NCI-H1694 (cell line): Measurements from ENCODE around the gene FAM234B.

Source experiments
- DNase-seq: peaks from one replicate; lab custom pipeline; 2025; lab: John Stamatoyannopoulos, UW

Gene FAM234B

DNA sequence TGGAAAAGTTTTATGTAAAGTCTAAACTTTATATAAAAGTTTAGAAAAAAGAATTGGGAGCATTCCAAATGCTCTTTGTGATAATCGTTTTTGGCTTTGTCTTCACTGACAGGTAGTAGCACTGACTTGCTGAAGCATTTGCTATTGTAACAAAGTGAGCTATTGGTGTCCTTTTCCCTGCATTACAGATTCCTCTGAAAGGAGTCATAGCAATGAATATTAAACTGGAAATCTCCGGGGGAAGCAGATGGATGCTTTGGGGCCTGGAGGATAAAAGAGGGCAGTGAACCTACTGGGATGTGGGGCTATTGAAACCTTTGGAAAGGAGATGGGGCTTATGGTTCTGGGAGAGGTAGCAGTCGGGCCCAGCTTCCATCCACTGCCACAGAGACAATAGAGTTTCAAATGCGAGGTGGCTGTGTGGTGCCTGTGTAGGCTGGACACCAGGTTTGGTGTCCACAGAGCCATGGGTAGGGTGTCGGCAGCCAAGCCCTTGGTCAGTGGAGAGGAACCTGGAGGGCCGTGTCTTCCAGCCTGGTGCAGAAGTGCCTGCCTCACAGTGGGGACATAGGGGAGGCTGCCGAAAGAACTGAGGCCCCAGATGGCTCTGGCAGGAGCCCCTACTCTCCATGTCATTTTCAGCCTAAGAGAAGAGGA lies 49.1 kb downstream of the FAM234B start:
- no peak for DNase-seq

DNA sequence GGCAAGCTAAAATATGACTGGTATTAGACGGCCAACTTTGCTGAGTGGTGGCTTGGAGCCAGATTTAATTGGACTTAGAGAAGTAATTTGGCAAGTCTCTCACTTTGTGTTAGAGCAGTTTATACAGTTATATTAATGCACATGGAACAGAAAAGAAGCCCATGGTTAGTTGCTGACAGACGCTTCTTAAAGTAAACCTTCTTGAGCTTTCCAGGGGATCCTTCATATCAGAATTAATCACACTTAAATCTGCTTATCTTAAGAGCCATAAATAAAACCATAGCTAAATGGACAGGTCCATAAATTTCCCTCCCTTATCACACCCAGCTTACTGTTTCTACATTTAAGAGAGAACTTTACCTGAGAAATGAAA lies 49.7 kb downstream of the FAM234B start:
- DNase-seq = no peak

DNA sequence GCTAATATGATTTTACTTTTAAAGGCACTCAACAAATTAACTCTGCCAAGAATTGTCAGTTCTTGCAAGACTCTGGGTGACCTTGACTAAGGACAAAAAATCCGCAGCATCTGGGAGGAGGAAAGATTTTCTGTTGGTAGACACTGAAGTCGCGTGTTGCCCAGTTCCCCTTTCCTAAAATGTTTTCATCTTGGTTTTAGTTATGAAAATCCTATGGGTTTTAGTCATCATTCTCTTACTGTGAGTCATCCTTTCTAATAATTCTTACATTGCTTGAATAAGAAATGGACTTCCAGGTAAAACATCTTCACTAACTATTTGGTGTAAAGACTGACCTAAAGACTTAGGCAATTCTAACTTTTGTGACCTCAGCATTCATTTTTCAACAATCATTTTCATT lies 50.2 kb downstream of the FAM234B start:
- no peak for DNase-seq

DNA sequence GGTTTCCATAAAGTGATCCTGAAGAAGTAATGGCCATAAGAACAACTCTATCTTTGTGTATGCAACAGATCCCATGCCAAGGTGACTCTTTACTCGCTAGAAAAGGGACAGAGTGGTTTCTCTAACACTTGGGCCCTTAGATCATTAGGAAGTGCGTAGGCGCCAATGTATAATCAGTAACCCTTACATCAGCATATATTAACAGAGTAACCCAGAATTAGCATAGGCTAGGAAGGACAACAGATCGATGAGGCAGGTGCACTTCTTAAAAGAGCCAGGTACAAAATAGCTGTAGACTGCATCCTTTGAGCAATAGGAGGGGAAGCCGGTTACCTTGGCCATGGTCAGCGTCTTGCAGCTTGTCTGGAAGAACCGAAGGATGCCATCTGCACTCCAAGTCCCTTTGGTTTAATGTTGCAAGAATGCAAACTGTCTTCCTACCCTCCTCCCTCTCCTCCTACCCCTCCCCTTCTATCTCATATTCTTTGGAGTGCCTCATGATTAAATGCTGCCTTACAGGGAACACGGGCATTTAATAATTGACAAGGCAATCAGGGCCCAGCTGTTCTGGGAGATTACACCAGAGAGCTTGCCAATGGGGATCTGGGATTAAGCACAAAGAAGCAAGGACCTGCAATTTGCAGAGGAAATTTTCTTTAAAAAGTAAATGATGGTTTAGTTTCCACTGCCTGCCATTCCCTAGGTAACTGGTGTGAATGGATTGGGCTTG lies 51.2 kb downstream of the FAM234B start:
- no peak for DNase-seq

DNA sequence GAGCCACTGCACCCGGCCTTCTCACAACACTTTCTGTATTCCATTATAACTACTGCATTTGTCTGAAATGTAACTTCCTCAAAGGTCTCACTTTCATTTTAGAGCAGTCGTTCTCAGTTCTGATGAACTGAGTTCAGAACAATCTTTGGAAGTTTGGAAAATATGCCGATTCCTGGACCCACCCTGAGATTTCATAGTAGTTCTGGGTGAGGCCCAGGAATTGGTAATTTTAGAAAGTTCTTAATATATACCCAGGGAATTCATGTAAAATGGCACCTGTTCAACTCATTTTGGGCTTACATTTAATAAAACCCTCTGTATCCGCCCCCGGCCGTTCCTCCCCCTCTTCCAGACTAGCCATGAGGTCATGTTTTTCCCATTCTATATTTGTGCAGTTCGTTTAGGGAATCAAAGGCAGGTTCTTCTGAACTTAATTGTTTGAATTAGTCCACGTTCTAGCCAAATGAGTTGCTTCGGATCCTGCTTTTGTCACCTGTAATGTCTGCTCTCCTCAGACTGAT lies 53.4 kb downstream of the FAM234B start:
- no peak for DNase-seq

DNA sequence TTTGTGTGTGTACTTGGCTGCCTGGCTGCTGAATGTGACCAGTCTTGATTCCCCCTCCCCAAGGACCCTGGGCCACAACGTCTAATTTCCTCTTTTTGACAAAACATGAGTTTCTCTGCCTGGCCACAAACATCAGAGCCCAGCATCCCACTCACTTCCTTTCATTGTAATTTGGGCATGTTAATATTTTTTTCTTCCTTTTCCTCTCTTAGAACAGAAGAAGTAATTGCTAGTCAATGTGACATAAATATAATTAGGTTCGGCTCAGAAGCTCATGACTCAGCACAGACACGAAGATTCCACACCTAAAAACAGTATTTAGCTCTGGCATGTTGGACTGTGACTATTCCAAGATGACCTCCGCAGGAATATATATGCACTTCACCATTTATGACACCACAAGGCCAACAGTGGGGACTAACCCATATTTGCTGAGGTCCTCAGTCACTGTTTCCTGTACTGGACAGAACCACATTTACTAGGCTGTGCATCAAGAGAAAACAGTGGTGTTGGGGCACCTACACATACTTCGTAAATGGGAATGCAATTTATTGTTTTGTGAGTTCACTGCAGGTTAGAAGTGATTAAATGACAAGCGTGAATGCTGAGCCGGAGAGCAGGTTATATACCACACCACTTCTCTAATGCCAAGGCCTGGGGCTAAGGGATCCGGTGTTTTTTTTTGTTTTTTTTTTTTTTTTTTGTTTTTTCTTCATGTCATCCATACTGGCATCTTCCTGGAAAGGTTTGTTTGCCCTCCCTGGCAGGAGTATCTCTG lies 55.1 kb downstream of the FAM234B start:
- DNase-seq = no peak

DNA sequence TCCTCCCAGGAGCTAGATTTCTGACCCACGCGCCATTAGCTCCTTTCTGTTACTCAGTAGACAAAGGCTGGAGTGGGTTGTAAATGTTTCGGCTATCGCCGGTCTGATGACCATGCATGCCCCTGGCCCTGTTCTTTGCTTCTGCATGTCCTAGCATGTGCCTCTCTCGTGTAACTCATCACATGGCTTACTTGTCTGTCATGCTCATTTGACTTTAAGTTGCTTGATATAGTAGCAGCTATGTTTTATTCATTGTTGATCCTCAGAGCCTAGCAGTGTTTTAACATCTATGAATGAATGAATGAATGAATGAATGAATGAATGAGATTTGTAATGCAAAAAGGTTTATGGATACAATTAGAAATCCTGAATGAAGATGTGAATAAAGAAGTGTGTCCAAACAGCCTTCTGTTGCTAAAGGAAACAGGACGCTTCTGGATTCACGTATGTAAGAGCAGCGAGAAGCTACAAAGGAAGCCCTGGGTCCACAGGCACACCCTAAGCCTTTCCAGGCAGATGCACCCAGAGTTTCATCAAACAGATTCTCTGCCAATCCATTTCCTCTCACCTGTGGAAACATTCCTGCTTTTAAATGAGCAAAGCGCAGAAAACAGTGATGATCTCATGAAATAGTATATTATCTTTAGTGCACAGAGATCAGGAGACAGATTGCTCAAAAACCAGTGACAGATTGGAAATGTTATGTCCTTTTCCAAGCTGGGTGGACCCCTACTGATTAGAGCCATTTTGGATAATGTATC lies 55.8 kb downstream of the FAM234B start:
- no peak for DNase-seq

DNA sequence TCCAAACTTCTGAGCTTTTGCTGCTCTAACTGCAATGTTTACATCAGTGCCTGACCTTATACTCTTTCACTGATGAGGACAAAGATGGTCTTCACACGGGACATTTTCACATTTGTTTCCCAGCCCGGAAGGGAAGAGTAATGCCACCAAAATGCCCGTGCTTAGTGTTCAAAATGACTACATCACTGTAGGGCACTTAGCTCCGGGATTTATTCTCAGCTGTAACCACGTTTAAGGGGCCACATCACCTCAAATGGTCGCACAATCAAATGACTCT lies 56.4 kb downstream of the FAM234B start:
- DNase-seq = no peak

DNA sequence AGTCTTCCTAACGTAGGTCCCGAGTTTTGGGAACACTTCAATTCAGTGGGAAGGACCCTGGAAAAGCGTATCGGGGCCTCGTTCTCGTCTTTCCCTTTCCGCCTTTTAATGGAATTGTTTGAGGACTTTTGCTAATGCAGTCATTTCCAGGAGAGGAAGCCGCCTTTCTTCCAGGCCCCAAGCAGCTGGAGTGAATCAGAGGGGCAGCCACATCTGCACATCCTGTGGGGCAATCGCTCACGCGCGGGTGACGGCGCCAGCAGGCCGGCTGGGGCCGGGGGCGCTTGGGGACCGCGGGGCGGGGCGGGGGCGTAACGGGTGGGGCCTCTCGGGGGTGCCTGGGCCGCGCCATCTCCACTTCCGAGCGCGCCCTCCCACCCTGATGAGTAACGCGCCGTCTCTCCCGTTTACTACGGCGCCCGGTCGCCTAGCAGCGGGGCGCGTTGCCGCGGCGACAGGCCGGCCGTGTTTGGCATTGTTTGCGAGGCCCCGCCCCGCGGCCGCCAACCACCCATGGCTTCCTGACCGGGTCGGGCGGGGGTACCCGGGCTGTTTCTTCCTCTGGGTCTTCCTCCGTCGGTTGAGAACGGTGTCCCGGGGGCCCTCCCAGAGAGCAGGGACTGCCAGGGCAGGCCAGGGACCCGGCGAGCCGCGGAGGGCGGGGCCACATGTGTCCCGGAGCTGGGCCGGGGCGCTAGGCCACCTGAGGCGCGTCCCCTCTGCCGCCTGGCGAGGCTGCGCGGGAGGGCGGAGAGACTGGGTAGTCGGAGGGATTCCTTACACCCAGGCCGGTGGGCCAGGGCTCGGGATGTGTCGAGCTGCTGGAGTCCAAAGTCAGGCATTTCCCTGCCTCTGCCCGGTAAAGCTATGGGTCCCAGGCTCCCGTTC lies 56.9 kb downstream of the FAM234B start:
- peak; percentile 77 for DNase-seq

DNA sequence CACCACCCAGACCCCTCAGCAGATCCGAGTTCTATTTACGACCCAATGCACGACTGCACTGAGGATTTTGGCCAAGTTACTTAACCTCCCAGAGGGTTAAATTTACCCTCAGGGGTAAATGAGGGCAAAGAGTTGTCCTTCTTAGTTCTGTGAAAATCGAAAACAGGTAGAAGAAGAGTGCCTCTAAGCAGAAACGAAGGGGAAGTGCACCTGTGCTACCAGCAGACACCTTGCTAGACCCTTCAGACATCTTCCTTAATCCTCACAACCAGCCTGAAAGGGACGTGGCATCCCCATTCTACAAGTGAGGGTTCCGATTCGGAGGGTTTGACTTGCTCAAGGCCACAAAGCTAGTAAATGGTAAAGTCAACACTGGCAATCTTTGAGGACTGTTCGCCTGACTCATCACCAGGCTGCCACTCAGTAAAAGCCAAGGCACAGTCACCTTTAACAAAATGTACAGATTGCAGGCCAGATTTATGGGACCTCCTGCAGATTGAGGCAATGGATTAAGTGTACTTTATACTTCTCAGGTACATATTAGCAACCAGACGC lies 57.7 kb downstream of the FAM234B start:
- no peak for DNase-seq

DNA sequence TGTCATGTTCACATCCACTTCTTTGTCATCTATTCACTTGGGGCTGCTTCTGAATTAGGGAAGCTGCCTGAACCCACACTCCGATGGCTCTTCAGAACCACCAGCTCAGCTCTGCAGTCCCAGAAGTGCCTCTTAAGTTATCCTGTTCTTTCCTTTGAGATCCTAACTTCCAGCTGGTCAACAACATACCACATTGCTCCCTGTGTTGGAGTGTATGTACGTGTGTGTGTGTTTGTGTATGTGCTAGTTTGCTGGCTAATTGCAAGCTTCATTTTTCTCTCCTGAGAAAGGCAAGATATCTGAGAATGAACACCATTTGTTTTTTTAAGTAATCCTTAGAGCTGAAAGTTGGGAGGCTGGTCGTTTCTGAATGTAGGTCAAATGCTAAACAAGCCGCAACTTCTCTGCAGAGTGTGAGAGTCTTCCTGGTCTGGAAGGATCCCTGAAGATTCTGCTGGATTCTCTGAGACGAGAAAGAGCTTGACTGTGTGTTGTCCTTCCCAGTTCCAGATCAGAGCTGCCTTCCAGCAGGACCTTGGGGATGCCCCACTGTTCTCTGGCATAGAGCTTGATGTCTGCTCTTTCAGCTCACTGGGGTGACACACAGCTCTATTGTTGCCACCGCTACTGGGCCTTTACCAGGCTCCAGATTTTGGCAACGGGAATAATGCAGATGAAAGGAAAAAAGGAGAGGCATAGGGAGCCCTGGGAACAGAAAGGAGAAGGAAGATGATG lies 58.4 kb downstream of the FAM234B start:
- DNase-seq = no peak

DNA sequence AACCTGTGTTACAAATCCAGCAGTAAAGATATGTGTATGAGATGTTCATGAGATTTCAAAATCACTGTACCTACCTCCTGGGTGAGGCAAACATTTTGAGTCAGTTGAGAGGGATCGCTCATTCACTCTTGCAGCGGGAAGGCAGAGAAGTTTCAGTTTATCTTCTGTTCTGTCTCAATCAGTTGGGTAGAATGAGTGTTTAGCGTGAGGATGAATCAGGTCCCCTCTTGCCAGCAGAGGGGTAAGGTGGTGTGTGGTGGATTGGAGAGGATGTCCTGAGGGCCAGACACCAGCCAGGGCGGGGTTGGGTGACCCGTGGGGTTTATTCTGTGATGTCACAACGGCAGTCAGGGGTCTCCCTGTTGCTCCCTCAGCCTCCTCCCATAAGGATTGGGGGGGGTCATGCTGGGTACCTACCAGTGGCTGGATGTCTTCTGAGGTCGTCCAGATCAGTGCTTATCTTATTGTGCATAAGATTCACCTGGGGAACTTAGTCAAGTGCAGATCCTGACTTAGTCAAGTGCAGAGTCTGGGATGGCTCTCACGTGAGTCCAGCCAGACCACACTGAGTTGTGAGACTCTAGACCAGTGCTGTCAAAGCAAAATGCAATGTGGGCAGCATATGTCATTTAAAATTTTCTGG lies 59.3 kb downstream of the FAM234B start, which contains the start of gene GSG1:
Gene GSG1 (minus strand): TSS at position 277 of the 643 bp plus-strand sequence. CDS start 155 bp downstream, at position 122.
- no peak for DNase-seq

DNA sequence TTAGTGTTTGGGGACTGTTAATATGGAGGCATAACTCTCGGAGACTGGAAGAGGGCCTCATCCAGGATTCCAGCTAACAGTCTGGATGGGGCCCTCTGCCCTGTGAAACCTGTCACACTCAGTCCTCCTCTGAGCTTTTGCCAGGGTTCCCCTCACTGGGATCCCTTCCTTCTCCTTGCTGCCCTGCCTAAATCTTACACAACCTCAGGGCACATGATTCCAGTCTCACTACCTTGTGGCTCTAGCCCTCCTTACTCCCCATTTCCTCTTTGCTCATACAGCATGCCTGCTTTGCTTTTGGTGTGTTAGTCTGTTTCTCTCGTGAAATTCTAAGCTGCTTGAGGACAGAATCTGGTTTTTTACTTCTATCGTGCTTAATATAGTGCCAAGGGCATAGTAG lies 60.2 kb downstream of the FAM234B start:
- no peak for DNase-seq

DNA sequence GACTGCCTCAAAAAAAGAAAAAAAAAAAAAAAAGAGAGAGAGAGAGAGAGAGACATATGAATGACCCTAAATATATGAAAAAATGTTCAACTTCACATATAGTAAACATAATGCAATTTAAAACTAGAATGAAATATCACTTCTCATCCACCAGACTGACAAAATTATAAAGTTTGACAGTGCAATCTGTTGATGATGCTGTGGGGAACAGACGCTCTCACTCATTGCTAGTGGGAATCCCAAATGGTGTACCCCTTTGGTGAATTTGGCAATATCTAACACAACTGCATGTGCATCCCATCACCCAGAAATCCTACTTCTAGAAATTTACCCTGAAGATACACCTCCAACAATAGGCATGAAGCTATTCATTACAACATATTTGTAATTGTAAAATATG lies 61.6 kb downstream of the FAM234B start:
- no peak for DNase-seq

DNA sequence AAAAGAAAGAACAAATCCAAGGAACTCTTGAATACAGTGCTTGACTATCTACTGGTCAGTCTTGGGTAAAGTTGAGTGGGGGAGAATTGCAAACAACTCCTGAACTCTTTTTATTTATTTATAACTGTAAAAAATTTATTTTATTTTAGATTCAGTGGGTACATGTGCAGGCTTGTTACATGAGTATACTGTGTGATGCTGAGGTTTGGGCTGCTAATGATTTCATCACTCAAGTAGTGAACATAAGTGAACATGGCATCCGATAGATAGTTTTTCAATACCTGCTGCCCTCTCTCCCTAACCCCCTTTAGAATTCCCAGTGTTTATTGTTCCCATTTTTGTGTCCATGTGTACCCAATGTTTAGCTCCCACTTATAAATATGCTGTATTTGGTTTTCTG lies 62.5 kb downstream of the FAM234B start:
- DNase-seq = no peak

DNA sequence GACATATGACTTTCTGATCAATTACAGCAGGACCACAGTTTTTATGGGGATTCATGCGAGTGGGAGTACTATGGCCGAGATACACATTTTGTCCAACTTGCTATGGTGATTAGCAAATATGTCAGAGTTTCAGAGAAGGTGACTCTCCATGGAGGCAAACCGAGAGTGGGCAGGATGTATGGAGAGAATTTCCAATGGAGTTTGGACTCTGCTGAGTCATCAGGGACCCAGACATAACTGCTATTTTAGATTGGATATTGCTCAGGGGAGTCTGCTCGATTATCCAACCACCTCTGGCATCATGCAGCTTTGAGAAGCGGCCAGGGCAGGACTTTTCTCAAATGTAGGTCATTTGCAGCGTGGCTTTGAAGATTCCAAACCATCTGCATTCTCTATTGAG lies 68.8 kb downstream of the FAM234B start:
- no peak for DNase-seq

DNA sequence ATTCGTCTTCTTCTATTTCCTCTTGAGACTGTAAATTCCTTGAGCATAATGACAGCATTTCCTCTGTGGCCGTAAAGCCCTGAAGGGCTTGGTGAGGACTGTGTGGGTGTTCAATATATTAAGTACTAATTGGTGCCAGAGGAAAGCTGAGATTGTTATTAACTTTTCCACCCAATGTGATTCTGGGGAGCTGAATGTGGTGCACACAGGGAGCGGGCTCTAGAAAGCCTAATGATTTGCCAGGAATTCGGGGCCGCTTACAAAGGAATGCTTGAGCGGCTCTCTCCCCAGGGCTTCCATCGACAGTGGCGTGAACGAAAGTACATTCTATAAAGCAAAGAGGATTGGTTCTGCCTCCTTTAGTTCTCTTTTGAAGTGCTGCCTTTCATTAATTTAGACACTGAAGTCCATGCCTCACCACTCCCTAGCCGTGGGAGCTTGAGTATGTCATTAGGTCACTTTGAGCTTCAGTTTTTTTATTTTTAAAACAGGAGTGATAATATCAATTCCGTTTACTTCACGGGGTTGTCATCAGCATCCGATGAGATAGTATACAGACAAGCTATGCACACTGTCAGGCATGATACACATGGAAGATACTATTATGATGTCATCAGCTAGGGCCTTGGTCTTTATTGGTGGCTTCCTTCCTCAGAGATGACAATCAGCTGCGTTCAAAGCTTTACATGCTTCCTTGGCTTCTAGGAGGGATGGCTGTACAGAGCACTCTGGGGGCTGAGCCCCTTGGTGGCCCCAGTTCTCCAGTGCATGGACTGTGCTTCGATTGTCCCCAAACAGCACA lies 70.3 kb downstream of the FAM234B start:
- no peak for DNase-seq

DNA sequence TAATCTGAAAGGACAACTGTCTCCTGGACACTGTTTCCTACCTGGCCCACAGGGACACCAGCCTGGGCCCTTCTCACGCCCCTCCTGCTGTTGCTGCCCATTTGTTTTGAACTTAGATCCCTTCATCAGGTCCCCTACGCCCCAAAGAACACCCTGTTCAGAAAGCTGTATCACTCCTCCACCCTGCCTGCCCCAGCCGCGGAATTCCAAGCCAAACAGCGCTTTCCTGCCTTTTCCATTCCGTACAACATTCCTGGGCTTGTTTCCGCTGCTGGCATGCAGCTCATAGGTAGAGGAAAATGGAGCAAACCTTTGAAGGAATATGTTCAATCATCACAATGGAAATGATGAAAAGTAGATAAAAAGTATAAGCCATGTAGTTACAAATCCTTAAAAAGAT lies 72.1 kb downstream of the FAM234B start:
- DNase-seq = no peak

DNA sequence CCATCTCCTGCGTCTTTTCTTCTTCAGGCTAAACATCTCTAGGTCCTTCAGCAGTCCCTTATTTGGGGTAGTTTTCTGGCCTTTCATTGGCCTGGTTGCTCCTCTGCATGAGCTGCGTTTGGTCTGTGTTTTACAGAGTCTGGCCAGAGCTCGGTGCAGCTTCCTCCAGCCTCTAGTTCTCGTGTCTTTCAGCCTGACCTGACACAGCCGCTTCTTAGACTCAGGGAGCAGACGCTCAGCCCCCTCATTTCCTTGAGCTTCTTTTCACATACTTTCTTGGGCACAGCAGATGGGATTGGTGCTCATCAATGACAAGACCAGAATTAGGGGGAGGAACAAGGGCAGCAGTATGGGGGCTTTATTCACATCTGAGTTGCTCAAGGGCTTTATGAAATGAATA lies 72.8 kb downstream of the FAM234B start:
- no peak for DNase-seq
